HEK293T (cell line): ENCODE measurements around the gene TUBB4B.

Source experiments
- FOXK2 ChIP-seq: fragments of 450-650 bp; IDR thresholded peaks from 2 replicates; pipeline ENCODE4 v1.6.1; 2016; ENCODE audit warnings: mild to moderate bottlenecking
- HDGF ChIP-seq: fragments of 450-650 bp; IDR thresholded peaks from 2 replicates; pipeline ENCODE4 v1.6.1; 2017; ENCODE audit warnings: antibody characterized with exemption, borderline replicate concordance
- SUZ12 ChIP-seq: fragments of 450-650 bp; IDR thresholded peaks from 2 replicates; pipeline ENCODE4 v1.6.1; 2016; ENCODE audit warnings: mild to moderate bottlenecking

- TF ChIP-seq FOXK2, result no peak
- no peak for TF ChIP-seq SUZ12
- no peak for TF ChIP-seq HDGF
Observed at GRCh38 chr9:137214620-137215019, 26.5 kb upstream of the TUBB4B start.
